Measurements from ENCODE around the gene MAGI1. TPM values are rescaled to one million over a fixed set of nuclear protein-coding genes. Genes with fewer than 3 reads are reported as not detected.

MAGI1 gene
- total RNA-seq, 4 donors from 2014 or later = 49.5 to 72.1 (median 67.6) TPM

- H3K36me3 ChIP-seq = no peaks in the 10 kb centered on the region
- DNase-seq = peak in 1 of 3 donors; percentile 49
- no peaks in the 10 kb centered on the region for H3K9me3 ChIP-seq
- TF ChIP-seq CTCF (IDR thresholded peaks at IDR 0.05) (no peak), POLR2A (IDR thresholded peaks at IDR 0.05) (no peak)
- no peak overlapping the region for H3K4me3 ChIP-seq
- peaks cover 0 to 6% (median 0%) of the 10 kb centered on the region in 4 donors for H3K4me1 ChIP-seq
- H3K27me3 ChIP-seq = no peaks in the 10 kb centered on the region
- peak overlapping the region in 1 of 4 donors; percentile 28 for H3K27ac ChIP-seq
Observed at GRCh38 chr3:65971293-65972252, 67.1 kb downstream of the MAGI1 start.

GRCh38 chr3:65968996-65969395 is 69.7 kb downstream of the MAGI1 start:
- Histone ChIP-seq H3K9me3 (no peaks in the 10 kb centered on the region), H3K4me3 (no peak overlapping the region), H3K4me1 (peaks cover 0 to 7% (median 3%) of the 10 kb centered on the region in 4 donors), H3K27ac (no peak overlapping the region), H3K36me3 (no peaks in the 10 kb centered on the region), H3K27me3 (no peaks in the 10 kb centered on the region)
- no peak for DNase-seq
- TF ChIP-seq CTCF (IDR thresholded peaks at IDR 0.05) = no peak
- no peak for TF ChIP-seq POLR2A (IDR thresholded peaks at IDR 0.05)

- no peak overlapping the region for H3K4me3 ChIP-seq
- H3K4me1 ChIP-seq = peaks cover 0 to 7% (median 3%) of the 10 kb centered on the region in 4 donors
- TF ChIP-seq CTCF (IDR thresholded peaks at IDR 0.05) = no peak
- TF ChIP-seq POLR2A (IDR thresholded peaks at IDR 0.05) = no peak
- H3K9me3 ChIP-seq = no peaks in the 10 kb centered on the region
- H3K36me3 ChIP-seq = no peaks in the 10 kb centered on the region
- H3K27ac ChIP-seq = no peak overlapping the region
- no peak for DNase-seq
- no peaks in the 10 kb centered on the region for H3K27me3 ChIP-seq
Observed at GRCh38 chr3:65967451-65967850, 71.3 kb downstream of the MAGI1 start.

- no peak overlapping the region for H3K4me3 ChIP-seq
- no peaks in the 10 kb centered on the region for H3K27me3 ChIP-seq
- DNase-seq = no peak
- peaks cover 0 to 7% (median 0%) of the 10 kb centered on the region in 4 donors for H3K4me1 ChIP-seq
- no peaks in the 10 kb centered on the region for H3K9me3 ChIP-seq
- H3K36me3 ChIP-seq = no peaks in the 10 kb centered on the region
- H3K27ac ChIP-seq = peak overlapping the region in 2 of 4 donors; percentile 20 to 84
- TF ChIP-seq CTCF (IDR thresholded peaks at IDR 0.05) (no peak), POLR2A (IDR thresholded peaks at IDR 0.05) (no peak)
Observed at GRCh38 chr3:65964838-65965237, 73.9 kb downstream of the MAGI1 start.

GRCh38 chr3:65963787-65964677 is 74.7 kb downstream of the MAGI1 start:
- Histone ChIP-seq H3K27me3 (no peaks in the 10 kb centered on the region), H3K9me3 (no peaks in the 10 kb centered on the region), H3K4me1 (peaks cover 0 to 7% (median 0%) of the 10 kb centered on the region in 4 donors), H3K36me3 (no peaks in the 10 kb centered on the region), H3K4me3 (no peak overlapping the region), H3K27ac (peak overlapping the region in 2 of 4 donors; percentile 80 to 84)
- no peak for TF ChIP-seq POLR2A (IDR thresholded peaks at IDR 0.05)
- no peak for TF ChIP-seq CTCF (IDR thresholded peaks at IDR 0.05)
- no peak for DNase-seq
